ENCODE results near the gene RPTOR.

DNA sequence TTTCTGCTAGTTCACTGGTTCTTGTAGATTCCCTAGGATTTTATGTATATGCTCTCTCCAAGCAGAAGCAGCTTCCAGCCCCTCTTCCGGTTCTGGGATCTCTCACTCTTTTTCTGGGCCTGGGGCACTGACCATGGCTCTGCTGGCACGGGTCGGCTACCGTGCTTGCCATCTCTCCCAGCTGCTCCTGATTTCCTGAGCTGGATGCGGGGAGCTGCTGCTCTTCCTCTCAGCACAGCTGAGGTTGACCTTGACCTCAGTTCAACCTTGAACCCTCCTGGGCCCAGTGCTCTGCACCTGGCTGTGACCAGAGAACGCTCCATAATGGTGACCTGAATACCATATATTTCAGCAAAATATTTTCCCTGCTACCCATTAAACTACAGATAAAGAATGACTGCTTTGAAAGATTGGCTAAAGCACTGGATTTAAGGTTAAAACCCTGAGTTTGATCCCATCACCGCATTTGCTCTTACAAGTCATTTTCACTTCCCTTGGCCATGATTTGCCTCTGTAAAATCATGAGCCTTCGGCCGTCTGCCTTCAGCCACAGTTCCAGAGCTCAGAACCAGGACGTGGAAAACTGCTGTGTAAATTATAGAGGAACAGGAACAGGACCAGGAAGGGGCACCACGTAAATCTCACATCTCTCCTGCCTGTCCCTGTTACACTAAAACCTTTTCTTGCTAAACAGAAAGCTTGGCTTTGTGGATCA is 316.2 kb downstream of the RPTOR start:
- TF ChIP-seq, protein P1, sequence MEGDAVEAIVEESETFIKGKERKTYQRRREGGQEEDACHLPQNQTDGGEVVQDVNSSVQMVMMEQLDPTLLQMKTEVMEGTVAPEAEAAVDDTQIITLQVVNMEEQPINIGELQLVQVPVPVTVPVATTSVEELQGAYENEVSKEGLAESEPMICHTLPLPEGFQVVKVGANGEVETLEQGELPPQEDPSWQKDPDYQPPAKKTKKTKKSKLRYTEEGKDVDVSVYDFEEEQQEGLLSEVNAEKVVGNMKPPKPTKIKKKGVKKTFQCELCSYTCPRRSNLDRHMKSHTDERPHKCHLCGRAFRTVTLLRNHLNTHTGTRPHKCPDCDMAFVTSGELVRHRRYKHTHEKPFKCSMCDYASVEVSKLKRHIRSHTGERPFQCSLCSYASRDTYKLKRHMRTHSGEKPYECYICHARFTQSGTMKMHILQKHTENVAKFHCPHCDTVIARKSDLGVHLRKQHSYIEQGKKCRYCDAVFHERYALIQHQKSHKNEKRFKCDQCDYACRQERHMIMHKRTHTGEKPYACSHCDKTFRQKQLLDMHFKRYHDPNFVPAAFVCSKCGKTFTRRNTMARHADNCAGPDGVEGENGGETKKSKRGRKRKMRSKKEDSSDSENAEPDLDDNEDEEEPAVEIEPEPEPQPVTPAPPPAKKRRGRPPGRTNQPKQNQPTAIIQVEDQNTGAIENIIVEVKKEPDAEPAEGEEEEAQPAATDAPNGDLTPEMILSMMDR (IDR thresholded peaks at IDR 0.05; ENCODE audit: low read length): no peak
- TF ChIP-seq EZH2 (IDR thresholded peaks at IDR 0.05; ENCODE audit: borderline replicate concordance, low read length): no peak

Data from OCI-LY1 (cell line).